IMR-90 (cell line): Measurements from ENCODE around the gene PRKRIP1. TPM values are rescaled to one million over a fixed set of nuclear protein-coding genes. Genes with fewer than 3 reads are reported as not detected.

Experiments
- ATAC-seq: fragments of 200-7000 bp; cut with Tn5 transposase; 2 replicates; pipeline ENCODE4 v1.9.1; 2020; ENCODE audit warnings: low read depth, mild to moderate bottlenecking, moderate library complexity
- BruUV-seq: library from RNA; stranded (reverse); fragments of 400-500 nt; replicated peaks from 2 replicates; lab custom pipeline; 2021; lab: Mats Ljungman, UMichigan
- CTCF ChIA-PET: fragments of 300-600 bp; formaldehyde crosslinking; extraction: SDS; loops from one replicate; lab custom pipeline; 2021; ENCODE audit warnings: antibody characterized with exemption; lab: Yijun Ruan, JAX
- POLR2A ChIA-PET: fragments of 300-600 bp; sonication (Branson Sonifier 250); formaldehyde crosslinking; loops from one replicate; lab custom pipeline; 2022; ENCODE audit warnings: antibody characterized with exemption; ENCODE audit not compliant: unreplicated experiment; lab: Charles Lee
- DNase-seq: peaks from one replicate; pipeline ENCODE4 v3.0.0; 2013
- H2AFZ ChIP-seq: replicated peaks from 2 replicates; pipeline ENCODE3; 2013; ENCODE audit warnings: low read length, mild to moderate bottlenecking; ENCODE audit not compliant: poor library complexity
- H2AK5ac ChIP-seq: 2 replicates; pipeline ENCODE4 v1.6.1; 2013; ENCODE audit warnings: low read depth, low read length, inconsistent platforms
- H2AK9ac ChIP-seq: replicated peaks from 2 replicates; pipeline ENCODE3; 2013; ENCODE audit warnings: mild to moderate bottlenecking, low read depth, low read length, moderate library complexity; ENCODE audit not compliant: poor library complexity
- H2BK120ac ChIP-seq: 2 replicates; pipeline ENCODE4 v1.6.1; 2013; ENCODE audit warnings: low read depth, low read length, inconsistent platforms
- H2BK15ac ChIP-seq: 3 replicates; pipeline ENCODE4 v1.6.1; 2013; ENCODE audit warnings: low read depth, low read length, inconsistent platforms
- H2BK20ac ChIP-seq: 2 replicates; pipeline ENCODE4 v1.6.1; 2013; ENCODE audit warnings: low read depth, mild to moderate bottlenecking, inconsistent platforms, low read length, moderate library complexity
- H2BK5ac ChIP-seq: 2 replicates; pipeline ENCODE4 v1.6.1; 2013; ENCODE audit warnings: mild to moderate bottlenecking, low read depth, low read length, inconsistent platforms; ENCODE audit not compliant: poor library complexity, severe bottlenecking
- H3K14ac ChIP-seq: replicated peaks from 2 replicates; pipeline ENCODE4 v1.6.1; 2013; ENCODE audit warnings: low read depth, low read length, inconsistent platforms
- H3K18ac ChIP-seq: 2 replicates; pipeline ENCODE4 v1.6.1; 2013; ENCODE audit warnings: low read depth, low read length, control low read depth
- H3K23ac ChIP-seq: 2 replicates; pipeline ENCODE4 v1.6.1; 2013; ENCODE audit warnings: low read depth, low read length, inconsistent platforms
- H3K27ac ChIP-seq: 2 replicates; pipeline ENCODE4 v1.5.1; 2013; ENCODE audit warnings: mild to moderate bottlenecking, control low read depth, low read length; ENCODE audit not compliant: insufficient read depth
- H3K27me3 ChIP-seq: 2 replicates; pipeline ENCODE4 v1.6.1; 2013; ENCODE audit warnings: low read length; ENCODE audit not compliant: control insufficient read depth, insufficient read depth
- H3K36me3 ChIP-seq: 2 replicates; pipeline ENCODE4 v1.6.1; 2013; ENCODE audit warnings: low read length, mixed read lengths; ENCODE audit not compliant: control insufficient read depth, insufficient read depth
- H3K4ac ChIP-seq: 2 replicates; pipeline ENCODE4 v1.6.1; 2013; ENCODE audit warnings: low read depth, low read length, inconsistent platforms
- H3K4me1 ChIP-seq: 2 replicates; pipeline ENCODE4 v1.6.1; 2013; ENCODE audit warnings: low read length, mixed read lengths; ENCODE audit not compliant: control insufficient read depth, insufficient read depth
- H3K4me2 ChIP-seq: 2 replicates; pipeline ENCODE4 v1.6.1; 2013; ENCODE audit warnings: low read depth, mild to moderate bottlenecking, control low read depth, low read length, moderate library complexity
- H3K4me3 ChIP-seq: 2 replicates; pipeline ENCODE4 v1.5.1; 2013; ENCODE audit warnings: low read depth, mild to moderate bottlenecking, control low read depth, low read length, moderate library complexity; ENCODE audit not compliant: insufficient read depth
- H3K56ac ChIP-seq: 2 replicates; pipeline ENCODE4 v1.6.1; 2013; ENCODE audit warnings: low read length, inconsistent platforms; ENCODE audit not compliant: insufficient read depth; ENCODE audit errors: extremely low read depth
- H3K79me1 ChIP-seq, 2 experiments: 2 replicates each; pipeline ENCODE4 v1.6.1; 2013; ENCODE audit warnings: low read length in 2 of 2, inconsistent platforms in 1 of 2, low read depth in 1 of 2
- H3K9ac ChIP-seq: 2 replicates; pipeline ENCODE4 v1.6.1; 2013; ENCODE audit warnings: low read depth, low read length, control low read depth
- H3K9me1 ChIP-seq: 2 replicates; pipeline ENCODE4 v1.6.1; 2013; ENCODE audit warnings: low read length, inconsistent platforms; ENCODE audit not compliant: insufficient read depth
- H3K9me3 ChIP-seq: 2 replicates; pipeline ENCODE4 v1.6.1; 2013; ENCODE audit warnings: low read length; ENCODE audit not compliant: control insufficient read depth, insufficient read depth
- H4K20me1 ChIP-seq: 2 replicates; pipeline ENCODE4 v1.6.1; 2013; ENCODE audit warnings: low read length, inconsistent platforms; ENCODE audit not compliant: insufficient read depth
- H4K5ac ChIP-seq: 2 replicates; pipeline ENCODE4 v1.6.1; 2013; ENCODE audit warnings: mild to moderate bottlenecking, low read depth, low read length, control low read depth
- H4K8ac ChIP-seq, 2 experiments: 2 replicates each; pipeline ENCODE4 v1.6.1; 2013; ENCODE audit warnings: low read depth in 2 of 2, low read length in 2 of 2, control low read depth in 1 of 2, inconsistent platforms in 1 of 2
- H4K91ac ChIP-seq: 2 replicates; pipeline ENCODE4 v1.6.1; 2013; ENCODE audit warnings: low read depth, low read length, inconsistent platforms; ENCODE audit not compliant: insufficient read depth
- BHLHE40 ChIP-seq: fragments of 150-350 bp; IDR thresholded peaks from 2 replicates; pipeline ENCODE4 v1.6.1; 2016; ENCODE audit warnings: mild to moderate bottlenecking, low read depth, low read length
- CEBPB ChIP-seq: IDR thresholded peaks from 2 replicates; pipeline ENCODE4 v1.6.1; 2012; ENCODE audit warnings: low read depth, low read length, improper control_type of control experiment
- CHD1 ChIP-seq: IDR thresholded peaks from 2 replicates; pipeline ENCODE4 v1.6.1; 2012; ENCODE audit warnings: low read depth, low read length, improper control_type of control experiment
- CTCF ChIP-seq: conservative IDR thresholded peaks from 2 replicates; pipeline ENCODE4 v1.5.1; 2012; ENCODE audit warnings: mild to moderate bottlenecking, low read depth, low read length, improper control_type of control experiment
- ELK1 ChIP-seq: fragments of 150-350 bp; IDR thresholded peaks from 2 replicates; pipeline ENCODE4 v1.6.1; 2016; ENCODE audit warnings: low read depth, mild to moderate bottlenecking, low read length, moderate library complexity, borderline replicate concordance
- FOS ChIP-seq: fragments of 150-350 bp; IDR thresholded peaks from 2 replicates; pipeline ENCODE4 v1.6.1; 2016; ENCODE audit warnings: low read depth, low read length
- MAFK ChIP-seq: IDR thresholded peaks from 2 replicates; pipeline ENCODE4 v1.6.1; 2012; ENCODE audit warnings: low read depth, low read length, improper control_type of control experiment
- MAZ ChIP-seq: IDR thresholded peaks from 2 replicates; pipeline ENCODE4 v1.6.1; 2012; ENCODE audit warnings: low read depth, mild to moderate bottlenecking, low read length, improper control_type of control experiment, moderate library complexity, borderline replicate concordance
- MXI1 ChIP-seq: IDR thresholded peaks from 2 replicates; pipeline ENCODE4 v1.6.1; 2012; ENCODE audit warnings: low read depth, mild to moderate bottlenecking, low read length, moderate library complexity, borderline replicate concordance
- NFE2L2 ChIP-seq: fragments of 150-350 bp; IDR thresholded peaks from 2 replicates; pipeline ENCODE4 v1.6.1; 2016; ENCODE audit warnings: low read depth, mild to moderate bottlenecking, low read length
- POLR2A ChIP-seq: IDR thresholded peaks from 2 replicates; pipeline ENCODE4 v1.6.1; 2012; ENCODE audit warnings: mild to moderate bottlenecking, low read depth, low read length
- RAD21 ChIP-seq: IDR thresholded peaks from 2 replicates; pipeline ENCODE4 v1.6.1; 2012; ENCODE audit warnings: low read length, improper control_type of control experiment
- RCOR1 ChIP-seq: IDR thresholded peaks from 2 replicates; pipeline ENCODE4 v1.6.1; 2012; ENCODE audit warnings: mild to moderate bottlenecking, low read length, improper control_type of control experiment; ENCODE audit not compliant: insufficient replicate concordance
- RFX5 ChIP-seq: IDR thresholded peaks from 2 replicates; pipeline ENCODE4 v1.8.0; 2012; ENCODE audit warnings: low read depth, mild to moderate bottlenecking, low read length, moderate library complexity
- SMC3 ChIP-seq: fragments of 150-350 bp; IDR thresholded peaks from 2 replicates; pipeline ENCODE4 v1.6.1; 2016; ENCODE audit warnings: low read depth, mild to moderate bottlenecking, antibody characterized with exemption, low read length, moderate library complexity
- USF2 ChIP-seq: fragments of 150-350 bp; IDR thresholded peaks from 2 replicates; pipeline ENCODE4 v1.6.1; 2017; ENCODE audit warnings: mild to moderate bottlenecking, antibody characterized with exemption, low read length, low read depth
- WGBS, 2 experiments: methylation state at CpG; one replicate each; pipeline versions ENCODE4 v1.1.5 to v1.1.7; 2013; ENCODE audit warnings: missing lambda C conversion rate in 2 of 2; ENCODE audit not compliant: insufficient read length in 1 of 2; ENCODE audit errors: extremely low coverage in 2 of 2; 5-methylcytosine and 5-hydroxymethylcytosine counted together
- dilution Hi-C: fragments of 300-500 bp; cut with HindIII; formaldehyde crosslinking; loops from one replicate; pipeline ENCODE4 v1.14.3; 2018; ENCODE audit warnings: low sequenced_read_pairs; ENCODE audit not compliant: unreplicated experiment
- in situ Hi-C: fragments of 300-500 bp; cut with MboI; formaldehyde crosslinking; loops from 3 replicates; pipeline ENCODE4 v1.14.3; 2019; ENCODE audit warnings: low sequenced_read_pairs, inconsistent platforms, mixed read lengths
- intact Hi-C: fragments of 100-400 bp; cut with micrococcal nuclease; formaldehyde crosslinking; loops from 2 replicates; pipeline ENCODE4 v1.10.0; 2022
- polyA plus RNA-seq, 3 experiments: library from polyadenylated mRNA; depleted of rRNA; stranded (reverse); fragments of >200 nt; gene quantifications; 2 replicates each; pipeline ENCODE4 v1.2.3, GENCODE V29; 2012; ENCODE audit warnings: low replicate concordance in 1 of 3
- total RNA-seq: library from RNA; depleted of rRNA; stranded (reverse); fragments of >200 nt; gene quantifications from 2 replicates; pipeline ENCODE4 v1.2.3, GENCODE V29; 2012

Gene PRKRIP1
- total and polyA plus RNA-seq, 2 of the 4 experiments (the other 2 are of a cell fraction): 6.5 to 21.6 TPM

- intact Hi-C loops: no loop called here
- H3K4me2 ChIP-seq: no peak overlapping the region
- no peak overlapping the region for H2AK9ac ChIP-seq
- no peak overlapping the region for H2AK5ac ChIP-seq
- no peak for DNase-seq
- no peak overlapping the region for H2BK120ac ChIP-seq
- H4K91ac ChIP-seq: no peak overlapping the region
- no peak overlapping the region for H3K18ac ChIP-seq
- H2BK5ac ChIP-seq: no peak overlapping the region
- no peak overlapping the region for H3K9ac ChIP-seq
- H3K14ac ChIP-seq: no peak overlapping the region
- no peaks in the 10 kb centered on the region; the same call in 1 of the 2 replicates for H3K9me1 ChIP-seq
- CTCF ChIA-PET: no interaction called here
- no peak overlapping the region for H3K4me3 ChIP-seq
- TF ChIP-seq RAD21: no peak
- TF ChIP-seq CEBPB: no peak
- no peak for TF ChIP-seq USF2
- no peak for TF ChIP-seq CHD1
- TF ChIP-seq NFE2L2: no peak
- no peak for TF ChIP-seq SMC3
- TF ChIP-seq CTCF: no peak
- TF ChIP-seq BHLHE40: no peak
- no peak for TF ChIP-seq ELK1
- TF ChIP-seq MXI1: no peak
- TF ChIP-seq RCOR1: no peak
- no peak for TF ChIP-seq POLR2A
- TF ChIP-seq MAFK: no peak
- no peak for TF ChIP-seq RFX5
- TF ChIP-seq MAZ: no peak
- TF ChIP-seq FOS: no peak
- peaks cover 4% of the 10 kb centered on the region; the same call in 1 of the 2 replicates for H3K4me1 ChIP-seq
- peaks cover 23% of the 10 kb centered on the region for H3K36me3 ChIP-seq
- H3K27me3 ChIP-seq: no peaks in the 10 kb centered on the region
- WGBS, 2 experiments: 95% methylated on average over 10 of the region's 15 CpGs; no CpG with 5 or more reads in 1 of the 2 experiments
- H3K4ac ChIP-seq: no peak overlapping the region
- no peak overlapping the region for H4K8ac ChIP-seq
- no peaks in the 10 kb centered on the region for H3K9me3 ChIP-seq
- H2AFZ ChIP-seq: no peak overlapping the region
- dilution Hi-C loops: no loop called here
- BruUV-seq: no TSS peak
- no peak overlapping the region for H3K27ac ChIP-seq
- H2BK15ac ChIP-seq: no peak overlapping the region
- POLR2A ChIA-PET: no interaction called here
- ATAC-seq: no peak
- H4K20me1 ChIP-seq: peaks cover 4% of the 10 kb centered on the region; the same call in 1 of the 2 replicates
- H3K56ac ChIP-seq: no peak overlapping the region
- H4K5ac ChIP-seq: no peak overlapping the region
- peaks cover 0 to 15% of the 10 kb centered on the region in 2 experiments; a peak in 1 of 4 replicates for H3K79me1 ChIP-seq
- no peak overlapping the region for H2BK20ac ChIP-seq
- H3K23ac ChIP-seq: no peak overlapping the region
- in situ Hi-C loops: no loop called here
Measured at GRCh38 chr7:102449136-102449535, 53.0 kb downstream of the PRKRIP1 start.
